H9 (cell line): ENCODE data around the gene COASY. TPM values are rescaled to one million over a fixed set of nuclear protein-coding genes. Genes with fewer than 3 reads are reported as not detected.
"Not testable (repeated sequence)": the region's sequence is repeated elsewhere in the genome, so short reads cannot be mapped to it uniquely, and the experiment has no call there.

Experiments
- DNase-seq: peaks from one replicate; pipeline ENCODE4 v3.0.0-alpha.2; 2017
- H2AFZ ChIP-seq: one replicate; pipeline ENCODE4 v1.6.1; 2013; ENCODE audit warnings: mild to moderate bottlenecking, low read length, control low read depth, moderate library complexity
- H2AK5ac ChIP-seq: 2 replicates; pipeline ENCODE4 v1.6.1; 2013; ENCODE audit warnings: low read length, control low read depth, mixed read lengths; ENCODE audit not compliant: insufficient read length
- H2BK120ac ChIP-seq: one replicate; pipeline ENCODE4 v1.6.1; 2013; ENCODE audit warnings: low read depth, mild to moderate bottlenecking, low read length, control low read depth, inconsistent platforms; ENCODE audit not compliant: poor library complexity, severe bottlenecking
- H2BK12ac ChIP-seq: 2 replicates; pipeline ENCODE4 v1.6.1; 2013; ENCODE audit warnings: low read length, control low read depth, mixed read lengths, low read depth; ENCODE audit not compliant: insufficient read length
- H2BK15ac ChIP-seq: 2 replicates; pipeline ENCODE4 v1.6.1; 2013; ENCODE audit warnings: low read depth, low read length, control low read depth
- H2BK20ac ChIP-seq: one replicate; pipeline ENCODE4 v1.6.1; 2013; ENCODE audit warnings: low read depth, mild to moderate bottlenecking, low read length, control low read depth, inconsistent platforms; ENCODE audit not compliant: poor library complexity, severe bottlenecking
- H2BK5ac ChIP-seq: 2 replicates; pipeline ENCODE4 v1.6.1; 2013; ENCODE audit warnings: low read length, control low read depth, mixed read lengths; ENCODE audit not compliant: insufficient read length
- H3K14ac ChIP-seq: 2 replicates; pipeline ENCODE4 v1.6.1; 2013; ENCODE audit warnings: low read length, control low read depth; ENCODE audit not compliant: insufficient read depth
- H3K18ac ChIP-seq: 2 replicates; pipeline ENCODE4 v1.6.1; 2013; ENCODE audit warnings: low read depth, mild to moderate bottlenecking, mixed read lengths, low read length, control low read depth; ENCODE audit not compliant: insufficient read length
- H3K23ac ChIP-seq: 2 replicates; pipeline ENCODE4 v1.6.1; 2013; ENCODE audit warnings: low read length, control low read depth, mixed read lengths, low read depth; ENCODE audit not compliant: insufficient read length
- H3K23me2 ChIP-seq: 2 replicates; pipeline ENCODE4 v1.6.1; 2013; ENCODE audit warnings: low read depth, mild to moderate bottlenecking, mixed read lengths, low read length, control low read depth; ENCODE audit not compliant: insufficient read length, poor library complexity, severe bottlenecking
- H3K27ac ChIP-seq: 2 replicates; pipeline ENCODE4 v1.5.1; 2013; ENCODE audit warnings: low read length, control low read depth, mixed read lengths, low read depth; ENCODE audit not compliant: insufficient read length
- H3K27me3 ChIP-seq: 2 replicates; pipeline ENCODE4 v1.6.1; 2013; ENCODE audit warnings: low read length, control low read depth, inconsistent platforms; ENCODE audit not compliant: insufficient read depth
- H3K4ac ChIP-seq: 2 replicates; pipeline ENCODE4 v1.6.1; 2013; ENCODE audit warnings: low read depth, mild to moderate bottlenecking, control low read depth, inconsistent platforms, low read length, moderate library complexity
- H3K4me1 ChIP-seq: 2 replicates; pipeline ENCODE4 v1.6.1; 2013; ENCODE audit warnings: low read length, control low read depth, inconsistent platforms; ENCODE audit not compliant: insufficient read depth
- H3K4me2 ChIP-seq: 2 replicates; pipeline ENCODE4 v1.6.1; 2013; ENCODE audit warnings: low read length, control low read depth, mixed read lengths; ENCODE audit not compliant: insufficient read length, insufficient read depth
- H3K56ac ChIP-seq: 2 replicates; pipeline ENCODE4 v1.6.1; 2013; ENCODE audit warnings: low read depth, mild to moderate bottlenecking, mixed read lengths, low read length, control low read depth; ENCODE audit not compliant: insufficient read length
- H3K79me1 ChIP-seq: 2 replicates; pipeline ENCODE4 v1.6.1; 2013; ENCODE audit warnings: low read depth, mild to moderate bottlenecking, moderate library complexity, low read length, control low read depth, inconsistent platforms; ENCODE audit not compliant: insufficient read depth, poor library complexity, severe bottlenecking
- H3K79me2 ChIP-seq: 2 replicates; pipeline ENCODE4 v1.6.1; 2013; ENCODE audit warnings: low read length, control low read depth, inconsistent platforms; ENCODE audit not compliant: insufficient read depth
- H3K9ac ChIP-seq: 2 replicates; pipeline ENCODE4 v1.6.1; 2013; ENCODE audit warnings: low read length, control low read depth, mixed read lengths; ENCODE audit not compliant: insufficient read length; ENCODE audit errors: extremely low read depth
- H3K9me3 ChIP-seq: one replicate; pipeline ENCODE4 v1.6.1; 2013; ENCODE audit warnings: low read depth, low read length, inconsistent platforms; ENCODE audit not compliant: control insufficient read depth
- H3T11ph ChIP-seq: one replicate; pipeline ENCODE4 v1.6.1; 2013; ENCODE audit warnings: mild to moderate bottlenecking, low read length, control low read depth, inconsistent platforms
- H4K20me1 ChIP-seq: one replicate; pipeline ENCODE4 v1.6.1; 2013; ENCODE audit not compliant: control insufficient read depth, insufficient read length, insufficient read depth
- H4K5ac ChIP-seq: 2 replicates; pipeline ENCODE4 v1.6.1; 2013; ENCODE audit warnings: low read depth, mild to moderate bottlenecking, mixed read lengths, low read length, control low read depth; ENCODE audit not compliant: insufficient read length
- H4K8ac ChIP-seq: replicated peaks from 2 replicates; pipeline ENCODE4 v1.6.1; 2013; ENCODE audit warnings: low read length, control low read depth, mixed read lengths, low read depth; ENCODE audit not compliant: insufficient read length
- H4K91ac ChIP-seq: 2 replicates; pipeline ENCODE4 v1.6.1; 2013; ENCODE audit warnings: low read depth, mild to moderate bottlenecking, moderate library complexity, mixed read lengths, low read length, control low read depth; ENCODE audit not compliant: insufficient read length
- H3K27ac Mint-ChIP-seq, 3 experiments: 2 replicates in 2 of 3; 3 replicates in 1 of 3; pipeline ENCODE4 v1.8.0; 2020 to 2021; ENCODE audit warnings: mixed read lengths in 3 of 3, mild to moderate bottlenecking in 1 of 3, moderate library complexity in 1 of 3
- H3K27me3 Mint-ChIP-seq: 2 replicates; pipeline ENCODE4 v1.8.0; 2021; ENCODE audit warnings: low read depth, mild to moderate bottlenecking, moderate library complexity, mixed read lengths
- H3K36me3 Mint-ChIP-seq, 3 experiments: 2 replicates in 2 of 3; 3 replicates in 1 of 3; pipeline ENCODE4 v1.8.0; 2020 to 2021; ENCODE audit warnings: low read depth in 3 of 3, mixed read lengths in 3 of 3; ENCODE audit not compliant: insufficient read depth in 1 of 3
- H3K4me1 Mint-ChIP-seq, 2 experiments: 2 replicates each; pipeline ENCODE4 v1.8.0; 2020; ENCODE audit warnings: mixed read lengths in 2 of 2
- H3K4me3 Mint-ChIP-seq, 2 experiments: 2 replicates in 1 of 2; 3 replicates in 1 of 2; pipeline ENCODE4 v1.8.0; 2020 to 2021; ENCODE audit warnings: mild to moderate bottlenecking in 2 of 2, mixed read lengths in 2 of 2, moderate library complexity in 1 of 2
- H3K9me3 Mint-ChIP-seq, 2 experiments: 2 replicates in 1 of 2; 3 replicates in 1 of 2; pipeline ENCODE4 v1.8.0; 2020; ENCODE audit warnings: mild to moderate bottlenecking in 2 of 2, mixed read lengths in 2 of 2, moderate library complexity in 1 of 2
- WGBS: extraction: QIAGEN DNeasy Blood & Tissue Kit; methylation state at CpG from one replicate; pipeline ENCODE4 v1.1.7; 2013; ENCODE audit warnings: missing lambda C conversion rate, low lambda C conversion rate, mixed read lengths; ENCODE audit not compliant: insufficient read length; ENCODE audit errors: extremely low coverage; 5-methylcytosine and 5-hydroxymethylcytosine counted together
- total RNA-seq: library from RNA; stranded (reverse); gene quantifications from 2 replicates; pipeline ENCODE4 v1.2.1, GENCODE V29; 2021
- TF ChIP-seq, protein P1 (sequence below): fragments of 200-600 bp; sonication (generic); conservative IDR thresholded peaks from 3 replicates; pipeline ENCODE4 v1.8.0; 2021; ENCODE audit warnings: antibody characterized with exemption, mild to moderate bottlenecking

COASY gene
- total RNA-seq, 1 experiment from 2014 or later, result 84.1 TPM

DNA sequence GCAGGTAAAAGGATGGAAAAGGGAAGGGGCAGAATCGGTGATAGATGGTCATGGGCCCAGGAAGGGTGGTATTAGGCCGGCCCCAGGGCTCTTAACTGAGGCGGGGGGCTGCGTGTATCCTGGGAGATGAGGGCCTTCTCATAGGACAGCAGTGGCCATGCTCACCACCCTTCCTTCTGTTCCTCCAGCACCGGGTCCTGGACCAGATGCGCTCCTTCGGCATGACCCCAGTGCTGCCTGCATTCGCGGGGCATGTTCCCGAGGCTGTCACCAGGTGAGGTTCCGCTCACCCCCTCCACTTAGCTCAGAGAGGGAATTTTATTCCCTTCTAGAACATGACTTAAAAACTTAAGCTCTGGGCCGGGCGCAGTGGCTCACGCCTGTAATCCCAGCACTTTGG is 23.5 kb upstream of the COASY start:
- Mint-ChIP-seq H3K27me3 (peaks cover 9% of the 10 kb centered on the region), H3K4me1 (peaks cover 11 to 19% of the 10 kb centered on the region in 2 experiments), H3K4me3 (no peak overlapping the region), H3K27ac (no peak overlapping the region), H3K36me3 (peaks cover 0 to 29% (median 22%) of the 10 kb centered on the region in 3 experiments; a peak in 6 of 7 replicates), H3K9me3 (no peaks in the 10 kb centered on the region)
- H3K23me2 ChIP-seq, result peaks cover 5% of the 10 kb centered on the region
- no peak overlapping the region for H3K27ac ChIP-seq
- H3K56ac ChIP-seq, result no peak overlapping the region
- WGBS, result no CpG with 5 or more reads among the region's 14 CpGs
- no peak overlapping the region for H3K9ac ChIP-seq
- no peaks in the 10 kb centered on the region for H3K79me1 ChIP-seq
- no peak overlapping the region for H3K4ac ChIP-seq
- no peak overlapping the region for H3K14ac ChIP-seq
- H3K79me2 ChIP-seq, result no peaks in the 10 kb centered on the region
- H3K27me3 ChIP-seq, result no peaks in the 10 kb centered on the region
- no peak overlapping the region for H2BK5ac ChIP-seq
- no peak overlapping the region for H3K18ac ChIP-seq
- no peak overlapping the region for H4K91ac ChIP-seq
- no peak for DNase-seq
- H3T11ph ChIP-seq, result no peak overlapping the region
- H2BK20ac ChIP-seq, result no peak overlapping the region
- no peak overlapping the region for H2BK12ac ChIP-seq
- no peak overlapping the region for H4K8ac ChIP-seq
- H4K5ac ChIP-seq, result no peak overlapping the region
- no peak overlapping the region for H2BK15ac ChIP-seq
- no peak overlapping the region for H3K4me2 ChIP-seq
- no peak overlapping the region for H2AFZ ChIP-seq
- TF ChIP-seq, protein P1, sequence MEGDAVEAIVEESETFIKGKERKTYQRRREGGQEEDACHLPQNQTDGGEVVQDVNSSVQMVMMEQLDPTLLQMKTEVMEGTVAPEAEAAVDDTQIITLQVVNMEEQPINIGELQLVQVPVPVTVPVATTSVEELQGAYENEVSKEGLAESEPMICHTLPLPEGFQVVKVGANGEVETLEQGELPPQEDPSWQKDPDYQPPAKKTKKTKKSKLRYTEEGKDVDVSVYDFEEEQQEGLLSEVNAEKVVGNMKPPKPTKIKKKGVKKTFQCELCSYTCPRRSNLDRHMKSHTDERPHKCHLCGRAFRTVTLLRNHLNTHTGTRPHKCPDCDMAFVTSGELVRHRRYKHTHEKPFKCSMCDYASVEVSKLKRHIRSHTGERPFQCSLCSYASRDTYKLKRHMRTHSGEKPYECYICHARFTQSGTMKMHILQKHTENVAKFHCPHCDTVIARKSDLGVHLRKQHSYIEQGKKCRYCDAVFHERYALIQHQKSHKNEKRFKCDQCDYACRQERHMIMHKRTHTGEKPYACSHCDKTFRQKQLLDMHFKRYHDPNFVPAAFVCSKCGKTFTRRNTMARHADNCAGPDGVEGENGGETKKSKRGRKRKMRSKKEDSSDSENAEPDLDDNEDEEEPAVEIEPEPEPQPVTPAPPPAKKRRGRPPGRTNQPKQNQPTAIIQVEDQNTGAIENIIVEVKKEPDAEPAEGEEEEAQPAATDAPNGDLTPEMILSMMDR, result no peak
- no peak overlapping the region for H3K23ac ChIP-seq
- H2AK5ac ChIP-seq, result no peak overlapping the region
- no peaks in the 10 kb centered on the region; the same call in 1 of the 2 replicates for H3K4me1 ChIP-seq
- H4K20me1 ChIP-seq, result no peaks in the 10 kb centered on the region
- H3K9me3 ChIP-seq, result no peaks in the 10 kb centered on the region
- no peak overlapping the region for H2BK120ac ChIP-seq

- not testable (repeated sequence) for H3K27me3 Mint-ChIP-seq, H2AFZ ChIP-seq, H3K27me3 ChIP-seq, H3K18ac ChIP-seq, H3K14ac ChIP-seq, DNase-seq, H4K5ac ChIP-seq, H3K4me3 Mint-ChIP-seq, H4K8ac ChIP-seq, H3K56ac ChIP-seq, H3K4me2 ChIP-seq, H4K91ac ChIP-seq, H3K23me2 ChIP-seq, H3K79me1 ChIP-seq, H2BK120ac ChIP-seq, H3K9ac ChIP-seq, H3K4ac ChIP-seq, H2AK5ac ChIP-seq, H3K27ac ChIP-seq, H2BK12ac ChIP-seq, H3K9me3 Mint-ChIP-seq, H2BK5ac ChIP-seq, H3K23ac ChIP-seq, H4K20me1 ChIP-seq, H2BK15ac ChIP-seq, H3K4me1 ChIP-seq, H3T11ph ChIP-seq, H2BK20ac ChIP-seq, H3K79me2 ChIP-seq, H3K9me3 ChIP-seq
- Mint-ChIP-seq H3K4me1 (peaks cover 6 to 15% of the 10 kb centered on the region in 2 experiments), H3K36me3 (peaks cover 2 to 29% (median 27%) of the 10 kb centered on the region in 3 experiments; a peak in 6 of 7 replicates), H3K27ac (0 out of 7 replicates have a peak overlapping the region, but pooled peaks of 1 of the 3 experiments have one; percentile 12)
- no CpG with 5 or more reads among the region's 4 CpGs for WGBS
Measured at GRCh38 chr17:42540558-42540957, 21.4 kb upstream of the COASY start.
